ACC112 (cell line): Measurements from ENCODE around the gene CREBZF.
"Not testable (repeated sequence)": the region's sequence is repeated elsewhere in the genome, so short reads cannot be mapped to it uniquely, and the experiment has no call there.

ENCODE experiments used
- H2AFZ ChIP-seq: fragments of 200-600 bp; sonication (generic); one replicate; pipeline ENCODE4 v1.6.0; 2017; ENCODE audit warnings: antibody characterized with exemption, low read length; ENCODE audit not compliant: unreplicated experiment
- H3K27ac ChIP-seq: fragments of 200-600 bp; sonication (generic); 2 replicates; pipeline ENCODE4 v1.5.1; 2014; ENCODE audit warnings: low read depth, mild to moderate bottlenecking, antibody characterized with exemption, low read length, moderate library complexity
- H3K27me3 ChIP-seq: fragments of 200-600 bp; sonication (generic); 2 replicates; pipeline ENCODE4 v1.6.1; 2014; ENCODE audit warnings: mild to moderate bottlenecking, antibody characterized with exemption, low read length, moderate library complexity, mixed read lengths; ENCODE audit not compliant: insufficient read depth
- H3K36me3 ChIP-seq: fragments of 200-600 bp; sonication (generic); 2 replicates; pipeline ENCODE4 v1.6.1; 2016; ENCODE audit warnings: mild to moderate bottlenecking, antibody characterized with exemption, low read length, moderate library complexity, mixed read lengths; ENCODE audit not compliant: insufficient read depth
- H3K4me1 ChIP-seq: fragments of 200-600 bp; sonication (generic); one replicate; pipeline ENCODE4 v1.6.1; 2016; ENCODE audit warnings: low read length, mixed read lengths; ENCODE audit not compliant: insufficient read depth, unreplicated experiment, control insufficient read depth
- H3K4me3 ChIP-seq: fragments of 200-600 bp; sonication (generic); 2 replicates; pipeline ENCODE4 v1.5.1; 2014; ENCODE audit warnings: mild to moderate bottlenecking, low read depth, low read length
- H3K79me2 ChIP-seq: fragments of 200-600 bp; sonication (generic); one replicate; pipeline ENCODE4 v1.6.0; 2016; ENCODE audit warnings: low read length; ENCODE audit not compliant: control insufficient read depth, unreplicated experiment, insufficient read depth

CREBZF gene

GRCh38 chr11:85694385-85694980, 29.6 kb upstream of the CREBZF start:
- H3K27me3 ChIP-seq = no peaks in the 10 kb centered on the region; the same call in 1 of the 2 replicates
- H3K27ac ChIP-seq = no peak overlapping the region
- no peaks in the 10 kb centered on the region for H3K4me1 ChIP-seq
- no peak overlapping the region for H3K4me3 ChIP-seq
- no peak overlapping the region for H2AFZ ChIP-seq
- no peaks in the 10 kb centered on the region for H3K36me3 ChIP-seq
- no peaks in the 10 kb centered on the region for H3K79me2 ChIP-seq

GRCh38 chr11:85685820-85686459, 21.0 kb upstream of the CREBZF start, which contains the start of gene CCDC89:
Gene CCDC89 (minus strand): TSS chr11:85686195. CDS start chr11:85686130, 65 bp downstream.
- no peak within 1 kb of the TSS for H3K27ac ChIP-seq
- H3K4me3 ChIP-seq = peak within 1 kb of the TSS; percentile 51
- no peaks in the 10 kb centered on the region for H3K79me2 ChIP-seq
- H3K4me1 ChIP-seq = no peaks in the 10 kb centered on the region
- peak within 1 kb of the TSS; percentile 19 for H2AFZ ChIP-seq
- no peaks in the 10 kb centered on the region for H3K36me3 ChIP-seq
- no peaks in the 10 kb centered on the region; the same call in 1 of the 2 replicates for H3K27me3 ChIP-seq

- Histone ChIP-seq H3K4me3 (peak overlapping the region; percentile 51), H2AFZ (peak overlapping the region; percentile 19), H3K79me2 (no peaks in the 10 kb centered on the region), H3K27me3 (no peaks in the 10 kb centered on the region; the same call in 1 of the 2 replicates), H3K27ac (no peak overlapping the region), H3K4me1 (no peaks in the 10 kb centered on the region), H3K36me3 (no peaks in the 10 kb centered on the region)
Observed at GRCh38 chr11:85685125-85685819, 20.3 kb upstream of the CREBZF start.

GRCh38 chr11:85682330-85683305, 17.7 kb upstream of the CREBZF start:
- H3K4me3 ChIP-seq = peak overlapping the region; percentile 83
- H3K79me2 ChIP-seq = no peaks in the 10 kb centered on the region
- peak overlapping the region; percentile 94 for H2AFZ ChIP-seq
- H3K27ac ChIP-seq = no peak overlapping the region
- no peaks in the 10 kb centered on the region for H3K4me1 ChIP-seq
- no peaks in the 10 kb centered on the region for H3K27me3 ChIP-seq
- H3K36me3 ChIP-seq = no peaks in the 10 kb centered on the region

- no peak overlapping the region for H3K27ac ChIP-seq
- no peaks in the 10 kb centered on the region; the same call in 1 of the 2 replicates for H3K27me3 ChIP-seq
- H3K79me2 ChIP-seq = no peaks in the 10 kb centered on the region
- no peak overlapping the region for H3K4me3 ChIP-seq
- no peaks in the 10 kb centered on the region for H3K36me3 ChIP-seq
- H2AFZ ChIP-seq = no peak overlapping the region
- H3K4me1 ChIP-seq = no peaks in the 10 kb centered on the region
Observed at GRCh38 chr11:85680897-85681296, 16.0 kb upstream of the CREBZF start.

- Histone ChIP-seq H2AFZ (no peak overlapping the region), H3K27ac (no peak overlapping the region), H3K4me3 (no peak overlapping the region), H3K79me2 (no peaks in the 10 kb centered on the region), H3K27me3 (peaks cover 3% of the 10 kb centered on the region), H3K36me3 (no peaks in the 10 kb centered on the region), H3K4me1 (no peaks in the 10 kb centered on the region)
Observed at GRCh38 chr11:85679576-85679975, 14.6 kb upstream of the CREBZF start.

GRCh38 chr11:85673393-85673792, 8.5 kb upstream of the CREBZF start:
- Histone ChIP-seq H3K4me1 (no peaks in the 10 kb centered on the region), H3K27ac (no peak overlapping the region), H3K36me3 (no peaks in the 10 kb centered on the region), H3K27me3 (peaks cover 15% of the 10 kb centered on the region), H3K4me3 (no peak overlapping the region), H3K79me2 (no peaks in the 10 kb centered on the region), H2AFZ (no peak overlapping the region)

- no peak overlapping the region for H2AFZ ChIP-seq
- no peaks in the 10 kb centered on the region for H3K4me1 ChIP-seq
- no peaks in the 10 kb centered on the region for H3K36me3 ChIP-seq
Observed at GRCh38 chr11:85672105-85672902, 7.4 kb upstream of the CREBZF start.

GRCh38 chr11:85670949-85671663, 6.2 kb upstream of the CREBZF start:
- not testable (repeated sequence) for H3K27ac ChIP-seq, H3K36me3 ChIP-seq, H3K4me3 ChIP-seq, H3K79me2 ChIP-seq, H2AFZ ChIP-seq, H3K4me1 ChIP-seq
- peaks cover 15% of the 10 kb centered on the region for H3K27me3 ChIP-seq

More at GRCh38 chr11:85672105-85672902, 7.4 kb upstream of the CREBZF start:
- H3K4me3 ChIP-seq = no peak overlapping the region
- no peak overlapping the region for H3K27ac ChIP-seq
- H3K79me2 ChIP-seq = no peaks in the 10 kb centered on the region
- H3K27me3 ChIP-seq = peaks cover 15% of the 10 kb centered on the region
